HG03469 (cell line): ENCODE measurements around the gene SOX18.

Experiments
- ATAC-seq: cut with Tn5 transposase; IDR thresholded peaks from one replicate; pipeline ENCODE4 v1.9.1; 2021; ENCODE audit warnings: mild to moderate bottlenecking, moderate library complexity, moderate number of reproducible peaks; ENCODE audit not compliant: unreplicated experiment

SOX18 gene

DNA sequence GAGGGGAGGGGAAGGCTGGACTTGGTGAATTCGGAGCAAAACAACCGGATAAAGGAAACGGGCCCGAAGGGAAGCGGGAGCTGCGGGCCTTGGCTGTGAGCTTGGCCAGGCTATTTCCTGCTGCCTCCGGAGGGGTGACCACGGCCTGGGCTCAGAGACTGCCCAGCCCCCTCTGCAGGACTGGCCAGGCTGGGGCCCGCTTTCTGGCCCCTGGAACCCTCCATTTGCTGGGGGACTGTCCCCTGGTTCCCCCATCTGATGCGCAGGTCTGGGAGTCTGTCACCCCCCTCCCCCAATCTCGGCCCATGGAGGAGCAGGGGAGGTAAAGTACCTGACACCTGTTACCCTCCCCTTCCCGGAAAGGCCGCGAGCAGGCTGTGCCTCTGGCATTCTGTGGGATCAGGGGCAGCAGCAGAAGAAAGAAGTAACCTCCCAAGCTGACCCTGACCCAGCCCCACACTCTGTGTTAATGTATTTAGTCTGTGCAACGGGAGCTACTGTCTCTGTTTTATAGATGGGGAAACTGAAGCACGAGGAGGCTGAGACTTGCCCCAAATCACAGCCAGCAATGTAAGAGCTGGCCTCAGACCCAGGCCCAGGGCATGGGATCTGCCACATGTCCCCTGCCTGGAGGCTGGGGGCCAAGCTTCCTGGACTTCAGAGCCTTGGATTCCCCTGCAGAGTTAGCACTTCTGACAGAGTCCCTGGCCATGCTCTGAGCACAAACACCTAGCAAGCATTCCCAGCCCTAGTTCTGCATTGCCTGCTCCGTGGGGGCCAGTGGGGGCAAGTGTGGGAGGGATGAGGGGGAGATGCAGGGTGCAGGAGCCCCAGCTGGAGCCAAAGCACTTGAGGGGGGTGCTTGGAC lies 9.9 kb downstream of the SOX18 start:
- ATAC-seq: no peak

DNA sequence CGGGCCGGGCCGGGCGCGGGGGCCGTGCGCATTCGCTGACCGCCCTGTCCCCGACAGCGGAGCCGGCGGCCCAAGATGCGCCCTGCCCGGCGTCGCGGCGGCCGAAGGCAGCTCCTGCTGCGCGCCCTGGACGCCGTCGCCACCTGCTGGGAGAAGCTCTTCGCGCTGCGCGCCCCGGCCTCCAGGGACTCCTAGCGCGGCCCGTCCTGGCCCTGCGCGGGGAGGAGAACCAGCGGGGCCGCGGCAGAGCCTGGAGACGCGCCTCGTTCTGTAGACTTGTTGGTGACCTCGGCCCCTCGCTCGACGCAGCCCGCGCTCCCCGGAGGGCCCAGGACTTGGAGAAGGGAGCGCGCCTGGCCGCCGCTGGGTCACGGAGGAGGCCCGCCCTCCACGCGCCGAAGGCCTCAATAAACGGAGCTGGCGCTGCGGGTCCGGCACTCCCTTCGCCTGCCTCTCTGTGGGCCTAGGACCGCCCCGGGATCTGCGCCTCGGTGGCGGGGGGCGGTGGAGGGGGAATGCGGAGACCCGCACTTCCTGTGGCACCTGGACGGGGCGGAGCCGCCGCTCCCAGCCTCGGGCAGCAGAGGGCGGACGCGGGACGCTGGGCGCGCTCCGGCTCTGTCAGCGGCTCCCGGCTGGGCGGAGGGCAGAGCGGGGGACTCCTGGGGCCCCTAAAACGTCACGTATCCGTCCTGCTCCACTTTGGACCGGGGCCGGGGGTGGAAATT lies 10.7 kb downstream of the SOX18 start:
- peak; percentile 27 for ATAC-seq

DNA sequence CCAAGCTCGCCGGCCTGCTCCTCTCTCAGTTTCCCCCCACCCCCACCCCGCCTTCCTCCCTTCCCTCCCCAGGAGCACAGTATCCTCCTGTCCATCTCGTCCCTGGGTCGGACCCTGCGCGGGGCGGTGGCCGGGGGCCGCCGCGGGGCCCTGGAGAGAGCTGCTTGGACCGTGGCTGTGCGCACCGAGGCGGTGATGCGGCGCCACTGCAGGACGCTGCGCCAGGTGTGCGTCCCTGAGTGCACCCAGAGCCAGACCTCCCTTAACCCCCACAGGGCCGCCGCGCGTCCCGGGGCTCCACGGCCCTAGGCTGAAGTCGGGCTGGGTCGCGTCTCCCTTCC lies 11.2 kb downstream of the SOX18 start:
- ATAC-seq: no peak

GRCh38 chr20:64037498-64038213 lies 11.8 kb downstream of the SOX18 start:
- no peak for ATAC-seq

DNA sequence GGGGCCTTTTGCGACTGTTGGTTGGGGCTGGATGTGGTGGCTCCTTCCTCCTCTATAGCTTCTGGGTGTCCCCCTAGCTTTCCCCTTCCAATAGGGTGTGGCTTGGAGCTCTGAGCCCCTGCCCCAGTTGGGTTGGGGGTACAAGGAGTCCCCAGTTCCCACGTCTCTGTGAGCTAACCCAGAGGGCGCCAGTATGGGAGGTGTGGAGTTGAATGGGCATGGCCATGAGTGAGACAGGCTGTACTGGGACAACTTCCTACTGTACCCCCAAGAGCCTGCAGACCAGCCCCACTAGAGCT lies 12.3 kb downstream of the SOX18 start:
- ATAC-seq: no peak

DNA sequence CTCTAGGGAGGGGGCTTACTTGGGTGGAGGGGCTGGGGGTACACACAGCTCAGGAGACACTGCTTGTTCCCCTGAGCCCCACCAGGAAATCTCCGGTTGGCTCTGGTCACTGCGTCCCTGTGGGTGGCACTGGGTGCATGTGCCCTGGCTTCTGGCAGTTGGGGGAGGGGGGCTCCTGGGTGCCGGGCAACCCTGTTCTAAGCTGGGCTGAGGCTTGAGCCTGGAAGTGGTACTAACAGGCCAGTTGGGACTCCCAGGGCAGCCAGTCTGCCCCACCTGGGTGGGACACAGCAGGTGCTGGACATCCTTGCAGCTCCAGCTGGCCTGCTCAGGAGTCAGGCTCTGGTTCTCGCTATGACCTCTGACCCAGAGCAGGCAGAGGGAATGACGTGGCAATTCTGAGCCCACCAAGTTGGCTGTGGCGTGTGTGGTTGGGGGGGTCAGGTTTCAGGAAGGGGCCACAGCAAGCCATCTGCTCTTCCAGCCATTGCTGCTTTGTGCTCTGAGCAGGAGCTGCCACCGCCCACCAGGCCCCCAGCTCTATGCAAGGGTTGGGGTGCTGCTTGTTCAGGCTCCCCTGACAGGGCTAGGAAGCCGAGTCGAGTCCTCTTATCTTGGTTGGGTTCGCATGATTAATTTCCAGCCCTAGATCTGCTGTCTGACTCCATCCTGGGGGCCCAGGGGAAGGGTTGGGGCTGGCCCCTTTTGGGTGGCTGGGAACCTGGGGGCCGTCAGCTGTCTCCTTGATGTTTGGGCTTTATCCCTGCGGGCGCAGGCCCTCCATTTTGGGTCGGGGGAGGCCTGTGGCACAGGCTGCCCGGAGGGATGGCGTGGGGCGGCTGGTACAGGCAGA lies 12.9 kb downstream of the SOX18 start:
- ATAC-seq: no peak

DNA sequence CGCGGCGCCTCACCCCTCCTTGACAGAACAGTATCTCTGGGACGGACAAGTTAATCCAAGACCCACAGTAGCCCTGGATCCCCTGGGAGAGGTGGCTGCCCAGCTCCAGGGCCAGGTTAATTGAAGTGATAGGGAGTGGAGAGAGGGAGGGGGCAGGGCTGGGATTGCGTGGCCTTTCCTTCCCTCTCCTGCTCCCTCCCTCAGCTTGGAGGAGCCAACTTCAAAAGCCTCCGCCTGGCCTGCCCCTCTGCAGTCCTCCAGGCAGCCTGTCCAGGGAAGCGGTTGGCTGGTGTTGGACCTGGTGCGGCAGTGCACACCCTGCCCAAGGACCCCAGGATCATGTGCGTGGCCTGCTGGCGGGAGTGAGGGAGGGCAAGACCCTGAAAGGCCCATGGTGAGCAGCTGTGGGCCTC lies 13.5 kb downstream of the SOX18 start, which contains the start of gene C20orf204:
Gene C20orf204, plus strand, starts transcription at position 250 of the 413 bp plus-strand sequence. Its CDS starts 142 bp downstream, at position 392.
- no peak for ATAC-seq

DNA sequence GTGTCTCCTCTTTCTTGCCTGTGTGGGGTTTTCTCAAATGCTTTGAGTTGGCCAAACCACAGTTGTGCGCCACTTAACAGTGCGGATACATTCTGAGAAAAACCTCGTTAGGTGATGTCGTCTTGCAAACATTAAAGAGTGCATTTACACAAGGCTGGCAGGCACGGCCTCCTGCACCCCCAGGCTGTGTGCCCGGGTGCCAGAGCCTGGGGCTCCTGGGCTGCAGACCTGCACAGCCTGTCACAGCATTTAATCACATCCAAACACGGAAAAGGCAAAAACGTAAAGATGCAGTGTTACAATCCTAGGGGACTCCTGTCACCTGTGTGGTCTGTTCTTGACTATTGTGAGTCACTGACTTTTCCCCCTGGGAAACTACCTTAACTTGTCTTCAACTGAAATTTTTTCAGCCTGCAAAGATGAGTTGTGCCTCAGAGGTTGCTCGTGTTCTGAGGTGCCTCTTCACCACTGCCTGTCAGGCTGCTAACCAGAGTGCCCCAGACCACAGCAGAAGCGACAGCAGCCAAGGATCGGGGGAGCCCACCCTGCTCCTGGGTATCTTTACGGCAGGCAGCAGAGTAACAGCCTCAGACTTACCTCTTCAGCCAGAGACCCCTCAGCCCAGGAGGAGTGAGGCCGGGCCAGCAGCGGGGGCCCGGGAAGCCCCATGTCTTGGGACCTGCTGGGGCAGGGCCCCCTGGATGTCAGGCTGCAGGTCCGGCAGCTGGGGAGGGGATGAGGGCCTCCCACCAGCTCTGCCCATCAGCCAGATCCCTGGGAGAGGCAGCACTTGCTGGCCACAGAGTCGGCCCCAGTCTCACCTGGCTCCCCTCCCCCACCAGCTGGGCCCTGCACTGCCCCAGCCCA lies 14.1 kb downstream of the SOX18 start:
- ATAC-seq: no peak

GRCh38 chr20:64033981-64034493 lies 15.4 kb downstream of the SOX18 start:
- ATAC-seq: no peak

- no peak for ATAC-seq
Measured at GRCh38 chr20:64032706-64033624, 16.5 kb downstream of the SOX18 start.

DNA sequence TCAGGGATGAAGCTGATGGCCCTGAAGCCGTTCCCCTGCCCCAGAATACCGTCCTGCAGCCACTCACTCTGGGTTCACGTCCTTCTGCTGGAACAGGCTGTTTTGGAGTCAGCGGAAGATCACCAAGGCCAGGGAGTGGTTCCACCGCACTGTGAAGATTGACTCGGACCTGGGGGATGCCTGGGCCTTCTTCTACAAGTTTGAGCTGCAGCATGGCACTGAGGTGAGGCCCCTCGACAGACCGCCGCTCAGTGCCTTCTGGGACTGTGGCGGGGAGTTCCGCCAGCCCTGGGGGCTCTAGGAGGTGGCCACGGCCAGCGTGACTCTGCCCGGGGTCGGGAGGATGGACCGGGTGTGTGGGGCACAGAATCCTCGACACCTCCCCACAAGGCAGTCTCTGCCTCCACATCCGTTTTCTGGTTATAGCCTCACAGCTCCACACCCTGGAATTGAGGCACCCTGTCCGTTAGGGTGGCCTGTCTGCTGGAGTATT lies 17.6 kb downstream of the SOX18 start:
- no peak for ATAC-seq

- ATAC-seq: no peak
Measured at GRCh38 chr20:64030371-64031134, 18.9 kb downstream of the SOX18 start.

GRCh38 chr20:64029293-64030117 lies 19.9 kb downstream of the SOX18 start:
- ATAC-seq: no peak

- no peak for ATAC-seq
Measured at GRCh38 chr20:64027981-64028685, 21.3 kb downstream of the SOX18 start.

- ATAC-seq: no peak
Measured at GRCh38 chr20:64025826-64026412, 23.5 kb downstream of the SOX18 start.
